IMR-90 (cell line): ENCODE data around the gene IREB2. TPM values are rescaled to one million over a fixed set of nuclear protein-coding genes. Genes with fewer than 3 reads are reported as not detected.

Experiments
- ATAC-seq: fragments of 200-7000 bp; cut with Tn5 transposase; 2 replicates; pipeline ENCODE4 v1.9.1; 2020; ENCODE audit warnings: low read depth, mild to moderate bottlenecking, moderate library complexity
- BruUV-seq: library from RNA; stranded (reverse); fragments of 400-500 nt; replicated peaks from 2 replicates; lab custom pipeline; 2021; lab: Mats Ljungman, UMichigan
- CTCF ChIA-PET: fragments of 300-600 bp; formaldehyde crosslinking; extraction: SDS; loops from one replicate; lab custom pipeline; 2021; ENCODE audit warnings: antibody characterized with exemption; lab: Yijun Ruan, JAX
- POLR2A ChIA-PET: fragments of 300-600 bp; sonication (Branson Sonifier 250); formaldehyde crosslinking; loops from one replicate; lab custom pipeline; 2022; ENCODE audit warnings: antibody characterized with exemption; ENCODE audit not compliant: unreplicated experiment; lab: Charles Lee
- DNase-seq: peaks from one replicate; pipeline ENCODE4 v3.0.0; 2013
- H2AFZ ChIP-seq: replicated peaks from 2 replicates; pipeline ENCODE3; 2013; ENCODE audit warnings: low read length, mild to moderate bottlenecking; ENCODE audit not compliant: poor library complexity
- H2AK5ac ChIP-seq: 2 replicates; pipeline ENCODE4 v1.6.1; 2013; ENCODE audit warnings: low read depth, low read length, inconsistent platforms
- H2AK9ac ChIP-seq: replicated peaks from 2 replicates; pipeline ENCODE3; 2013; ENCODE audit warnings: mild to moderate bottlenecking, low read depth, low read length, moderate library complexity; ENCODE audit not compliant: poor library complexity
- H2BK120ac ChIP-seq: 2 replicates; pipeline ENCODE4 v1.6.1; 2013; ENCODE audit warnings: low read depth, low read length, inconsistent platforms
- H2BK15ac ChIP-seq: 3 replicates; pipeline ENCODE4 v1.6.1; 2013; ENCODE audit warnings: low read depth, low read length, inconsistent platforms
- H2BK20ac ChIP-seq: 2 replicates; pipeline ENCODE4 v1.6.1; 2013; ENCODE audit warnings: low read depth, mild to moderate bottlenecking, inconsistent platforms, low read length, moderate library complexity
- H2BK5ac ChIP-seq: 2 replicates; pipeline ENCODE4 v1.6.1; 2013; ENCODE audit warnings: mild to moderate bottlenecking, low read depth, low read length, inconsistent platforms; ENCODE audit not compliant: poor library complexity, severe bottlenecking
- H3K14ac ChIP-seq: replicated peaks from 2 replicates; pipeline ENCODE4 v1.6.1; 2013; ENCODE audit warnings: low read depth, low read length, inconsistent platforms
- H3K18ac ChIP-seq: 2 replicates; pipeline ENCODE4 v1.6.1; 2013; ENCODE audit warnings: low read depth, low read length, control low read depth
- H3K23ac ChIP-seq: 2 replicates; pipeline ENCODE4 v1.6.1; 2013; ENCODE audit warnings: low read depth, low read length, inconsistent platforms
- H3K27ac ChIP-seq: 2 replicates; pipeline ENCODE4 v1.5.1; 2013; ENCODE audit warnings: mild to moderate bottlenecking, control low read depth, low read length; ENCODE audit not compliant: insufficient read depth
- H3K27me3 ChIP-seq: 2 replicates; pipeline ENCODE4 v1.6.1; 2013; ENCODE audit warnings: low read length; ENCODE audit not compliant: control insufficient read depth, insufficient read depth
- H3K36me3 ChIP-seq: 2 replicates; pipeline ENCODE4 v1.6.1; 2013; ENCODE audit warnings: low read length, mixed read lengths; ENCODE audit not compliant: control insufficient read depth, insufficient read depth
- H3K4ac ChIP-seq: 2 replicates; pipeline ENCODE4 v1.6.1; 2013; ENCODE audit warnings: low read depth, low read length, inconsistent platforms
- H3K4me1 ChIP-seq: 2 replicates; pipeline ENCODE4 v1.6.1; 2013; ENCODE audit warnings: low read length, mixed read lengths; ENCODE audit not compliant: control insufficient read depth, insufficient read depth
- H3K4me2 ChIP-seq: 2 replicates; pipeline ENCODE4 v1.6.1; 2013; ENCODE audit warnings: low read depth, mild to moderate bottlenecking, control low read depth, low read length, moderate library complexity
- H3K4me3 ChIP-seq: 2 replicates; pipeline ENCODE4 v1.5.1; 2013; ENCODE audit warnings: low read depth, mild to moderate bottlenecking, control low read depth, low read length, moderate library complexity; ENCODE audit not compliant: insufficient read depth
- H3K56ac ChIP-seq: 2 replicates; pipeline ENCODE4 v1.6.1; 2013; ENCODE audit warnings: low read length, inconsistent platforms; ENCODE audit not compliant: insufficient read depth; ENCODE audit errors: extremely low read depth
- H3K79me1 ChIP-seq, 2 experiments: 2 replicates each; pipeline ENCODE4 v1.6.1; 2013; ENCODE audit warnings: low read length in 2 of 2, inconsistent platforms in 1 of 2, low read depth in 1 of 2
- H3K9ac ChIP-seq: 2 replicates; pipeline ENCODE4 v1.6.1; 2013; ENCODE audit warnings: low read depth, low read length, control low read depth
- H3K9me1 ChIP-seq: 2 replicates; pipeline ENCODE4 v1.6.1; 2013; ENCODE audit warnings: low read length, inconsistent platforms; ENCODE audit not compliant: insufficient read depth
- H3K9me3 ChIP-seq: 2 replicates; pipeline ENCODE4 v1.6.1; 2013; ENCODE audit warnings: low read length; ENCODE audit not compliant: control insufficient read depth, insufficient read depth
- H4K20me1 ChIP-seq: 2 replicates; pipeline ENCODE4 v1.6.1; 2013; ENCODE audit warnings: low read length, inconsistent platforms; ENCODE audit not compliant: insufficient read depth
- H4K5ac ChIP-seq: 2 replicates; pipeline ENCODE4 v1.6.1; 2013; ENCODE audit warnings: mild to moderate bottlenecking, low read depth, low read length, control low read depth
- H4K8ac ChIP-seq, 2 experiments: 2 replicates each; pipeline ENCODE4 v1.6.1; 2013; ENCODE audit warnings: low read depth in 2 of 2, low read length in 2 of 2, control low read depth in 1 of 2, inconsistent platforms in 1 of 2
- H4K91ac ChIP-seq: 2 replicates; pipeline ENCODE4 v1.6.1; 2013; ENCODE audit warnings: low read depth, low read length, inconsistent platforms; ENCODE audit not compliant: insufficient read depth
- BHLHE40 ChIP-seq: fragments of 150-350 bp; IDR thresholded peaks from 2 replicates; pipeline ENCODE4 v1.6.1; 2016; ENCODE audit warnings: mild to moderate bottlenecking, low read depth, low read length
- CEBPB ChIP-seq: IDR thresholded peaks from 2 replicates; pipeline ENCODE4 v1.6.1; 2012; ENCODE audit warnings: low read depth, low read length, improper control_type of control experiment
- FOS ChIP-seq: fragments of 150-350 bp; IDR thresholded peaks from 2 replicates; pipeline ENCODE4 v1.6.1; 2016; ENCODE audit warnings: low read depth, low read length
- MAFK ChIP-seq: IDR thresholded peaks from 2 replicates; pipeline ENCODE4 v1.6.1; 2012; ENCODE audit warnings: low read depth, low read length, improper control_type of control experiment
- MXI1 ChIP-seq: IDR thresholded peaks from 2 replicates; pipeline ENCODE4 v1.6.1; 2012; ENCODE audit warnings: low read depth, mild to moderate bottlenecking, low read length, moderate library complexity, borderline replicate concordance
- RAD21 ChIP-seq: IDR thresholded peaks from 2 replicates; pipeline ENCODE4 v1.6.1; 2012; ENCODE audit warnings: low read length, improper control_type of control experiment
- RCOR1 ChIP-seq: IDR thresholded peaks from 2 replicates; pipeline ENCODE4 v1.6.1; 2012; ENCODE audit warnings: mild to moderate bottlenecking, low read length, improper control_type of control experiment; ENCODE audit not compliant: insufficient replicate concordance
- RFX5 ChIP-seq: IDR thresholded peaks from 2 replicates; pipeline ENCODE4 v1.8.0; 2012; ENCODE audit warnings: low read depth, mild to moderate bottlenecking, low read length, moderate library complexity
- WGBS, 2 experiments: methylation state at CpG; one replicate each; pipeline versions ENCODE4 v1.1.5 to v1.1.7; 2013; ENCODE audit warnings: missing lambda C conversion rate in 2 of 2; ENCODE audit not compliant: insufficient read length in 1 of 2; ENCODE audit errors: extremely low coverage in 2 of 2; 5-methylcytosine and 5-hydroxymethylcytosine counted together
- dilution Hi-C: fragments of 300-500 bp; cut with HindIII; formaldehyde crosslinking; loops from one replicate; pipeline ENCODE4 v1.14.3; 2018; ENCODE audit warnings: low sequenced_read_pairs; ENCODE audit not compliant: unreplicated experiment
- in situ Hi-C: fragments of 300-500 bp; cut with MboI; formaldehyde crosslinking; loops from 3 replicates; pipeline ENCODE4 v1.14.3; 2019; ENCODE audit warnings: low sequenced_read_pairs, inconsistent platforms, mixed read lengths
- intact Hi-C: fragments of 100-400 bp; cut with micrococcal nuclease; formaldehyde crosslinking; loops from 2 replicates; pipeline ENCODE4 v1.10.0; 2022
- polyA plus RNA-seq, 3 experiments: library from polyadenylated mRNA; depleted of rRNA; stranded (reverse); fragments of >200 nt; gene quantifications; 2 replicates each; pipeline ENCODE4 v1.2.3, GENCODE V29; 2012; ENCODE audit warnings: low replicate concordance in 1 of 3
- total RNA-seq: library from RNA; depleted of rRNA; stranded (reverse); fragments of >200 nt; gene quantifications from 2 replicates; pipeline ENCODE4 v1.2.3, GENCODE V29; 2012
- TF ChIP-seq, protein P1 (sequence below): conservative IDR thresholded peaks from 2 replicates; pipeline ENCODE4 v1.5.1; 2012; ENCODE audit warnings: mild to moderate bottlenecking, low read depth, low read length, improper control_type of control experiment
- TF ChIP-seq, protein P2 (sequence below): fragments of 150-350 bp; IDR thresholded peaks from 2 replicates; pipeline ENCODE4 v1.6.1; 2017; ENCODE audit warnings: mild to moderate bottlenecking, antibody characterized with exemption, low read length, low read depth
- TF ChIP-seq, protein P3 (sequence below): fragments of 150-350 bp; IDR thresholded peaks from 2 replicates; pipeline ENCODE4 v1.6.1; 2016; ENCODE audit warnings: low read depth, mild to moderate bottlenecking, low read length, moderate library complexity, borderline replicate concordance

The IREB2 gene
- total and polyA plus RNA-seq, 2 of the 4 experiments (the other 2 are of a cell fraction) = 12.2 to 13.5 TPM

DNA sequence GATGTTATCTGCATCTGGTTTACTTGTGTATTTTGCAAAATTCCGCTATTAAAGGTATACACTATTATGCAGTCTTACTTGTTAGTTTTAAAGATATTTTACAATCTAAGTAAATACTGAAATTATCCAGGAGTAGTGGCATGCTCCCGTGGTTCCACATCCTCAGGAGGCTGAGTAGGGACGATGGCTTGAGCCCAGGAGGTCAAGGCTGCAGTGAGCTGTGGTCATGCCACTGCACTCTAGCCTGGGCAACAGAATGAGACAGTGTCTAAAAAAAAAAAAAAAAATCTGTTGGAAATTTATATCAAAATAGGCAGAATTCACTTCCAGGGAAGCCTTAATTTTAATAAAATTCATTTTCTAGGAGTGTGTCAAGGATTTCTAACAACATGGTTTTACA, 41.6 kb downstream of the IREB2 start:
- no peak overlapping the region for H2BK120ac ChIP-seq
- H3K18ac ChIP-seq = no peak overlapping the region
- no peak overlapping the region for H3K4ac ChIP-seq
- H3K9me3 ChIP-seq = no peaks in the 10 kb centered on the region
- no peak overlapping the region for H2AK9ac ChIP-seq
- H4K20me1 ChIP-seq = no peaks in the 10 kb centered on the region
- no peak overlapping the region for H2BK5ac ChIP-seq
- no peaks in the 10 kb centered on the region for H3K9me1 ChIP-seq
- no peak overlapping the region for H3K14ac ChIP-seq
- peaks cover 3 to 4% of the 10 kb centered on the region in 2 experiments; a peak in 2 of 4 replicates for H3K79me1 ChIP-seq
- whole genome bisulfite sequencing, 2 experiments = no CpG with 5 or more reads among the region's 3 CpGs
- peaks cover 45% of the 10 kb centered on the region for H3K36me3 ChIP-seq
- H4K5ac ChIP-seq = no peak overlapping the region
- BruUV-seq = no TSS peak
- ChIA-PET CTCF (interaction anchor here (0.6 kb wide), 2 partner anchors 14 to 48 kb away, joined by 6 to 7 read pairs; no protein-coding TSS in a partner anchor), POLR2A (no interaction called here)
- H3K9ac ChIP-seq = no peak overlapping the region
- H3K27ac ChIP-seq = no peak overlapping the region
- dilution Hi-C loops = no loop called here
- no peak overlapping the region for H2AK5ac ChIP-seq
- no peak for DNase-seq
- no peak overlapping the region for H2BK15ac ChIP-seq
- in situ Hi-C loops = no loop called here
- intact Hi-C loops = loop anchor here (5.0 kb wide), 1 partner anchor 42 kb away; the partner anchor contains the start of gene IREB2
- TF ChIP-seq MAFK = no peak
- no peak for TF ChIP-seq RFX5
- no peak for TF ChIP-seq FOS
- TF ChIP-seq, protein P1, sequence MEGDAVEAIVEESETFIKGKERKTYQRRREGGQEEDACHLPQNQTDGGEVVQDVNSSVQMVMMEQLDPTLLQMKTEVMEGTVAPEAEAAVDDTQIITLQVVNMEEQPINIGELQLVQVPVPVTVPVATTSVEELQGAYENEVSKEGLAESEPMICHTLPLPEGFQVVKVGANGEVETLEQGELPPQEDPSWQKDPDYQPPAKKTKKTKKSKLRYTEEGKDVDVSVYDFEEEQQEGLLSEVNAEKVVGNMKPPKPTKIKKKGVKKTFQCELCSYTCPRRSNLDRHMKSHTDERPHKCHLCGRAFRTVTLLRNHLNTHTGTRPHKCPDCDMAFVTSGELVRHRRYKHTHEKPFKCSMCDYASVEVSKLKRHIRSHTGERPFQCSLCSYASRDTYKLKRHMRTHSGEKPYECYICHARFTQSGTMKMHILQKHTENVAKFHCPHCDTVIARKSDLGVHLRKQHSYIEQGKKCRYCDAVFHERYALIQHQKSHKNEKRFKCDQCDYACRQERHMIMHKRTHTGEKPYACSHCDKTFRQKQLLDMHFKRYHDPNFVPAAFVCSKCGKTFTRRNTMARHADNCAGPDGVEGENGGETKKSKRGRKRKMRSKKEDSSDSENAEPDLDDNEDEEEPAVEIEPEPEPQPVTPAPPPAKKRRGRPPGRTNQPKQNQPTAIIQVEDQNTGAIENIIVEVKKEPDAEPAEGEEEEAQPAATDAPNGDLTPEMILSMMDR = no peak
- TF ChIP-seq, protein P2, sequence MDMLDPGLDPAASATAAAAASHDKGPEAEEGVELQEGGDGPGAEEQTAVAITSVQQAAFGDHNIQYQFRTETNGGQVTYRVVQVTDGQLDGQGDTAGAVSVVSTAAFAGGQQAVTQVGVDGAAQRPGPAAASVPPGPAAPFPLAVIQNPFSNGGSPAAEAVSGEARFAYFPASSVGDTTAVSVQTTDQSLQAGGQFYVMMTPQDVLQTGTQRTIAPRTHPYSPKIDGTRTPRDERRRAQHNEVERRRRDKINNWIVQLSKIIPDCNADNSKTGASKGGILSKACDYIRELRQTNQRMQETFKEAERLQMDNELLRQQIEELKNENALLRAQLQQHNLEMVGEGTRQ = no peak
- TF ChIP-seq MXI1 = no peak
- TF ChIP-seq RAD21 = no peak
- TF ChIP-seq RCOR1 = no peak
- TF ChIP-seq, protein P3, sequence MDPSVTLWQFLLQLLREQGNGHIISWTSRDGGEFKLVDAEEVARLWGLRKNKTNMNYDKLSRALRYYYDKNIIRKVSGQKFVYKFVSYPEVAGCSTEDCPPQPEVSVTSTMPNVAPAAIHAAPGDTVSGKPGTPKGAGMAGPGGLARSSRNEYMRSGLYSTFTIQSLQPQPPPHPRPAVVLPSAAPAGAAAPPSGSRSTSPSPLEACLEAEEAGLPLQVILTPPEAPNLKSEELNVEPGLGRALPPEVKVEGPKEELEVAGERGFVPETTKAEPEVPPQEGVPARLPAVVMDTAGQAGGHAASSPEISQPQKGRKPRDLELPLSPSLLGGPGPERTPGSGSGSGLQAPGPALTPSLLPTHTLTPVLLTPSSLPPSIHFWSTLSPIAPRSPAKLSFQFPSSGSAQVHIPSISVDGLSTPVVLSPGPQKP = no peak
- no peak for TF ChIP-seq BHLHE40
- TF ChIP-seq CEBPB = no peak
- no peak overlapping the region for H4K8ac ChIP-seq
- no peak overlapping the region for H3K23ac ChIP-seq
- H3K4me3 ChIP-seq = no peak overlapping the region
- no peak overlapping the region for H2BK20ac ChIP-seq
- H3K56ac ChIP-seq = no peak overlapping the region
- no peak overlapping the region for H2AFZ ChIP-seq
- H4K91ac ChIP-seq = no peak overlapping the region
- H3K4me2 ChIP-seq = no peak overlapping the region
- ATAC-seq = no peak
- H3K4me1 ChIP-seq = no peaks in the 10 kb centered on the region
- no peaks in the 10 kb centered on the region for H3K27me3 ChIP-seq
